Stimulated activated CD4-positive, alpha-beta T cell treated with anti-CD3 and anti-CD28 coated beads, Interleukin-4, amount 100 ng/mL, for 4 hours (primary cell): Measurements from ENCODE around the gene CDON.
"Not testable (repeated sequence)": the region's sequence is repeated elsewhere in the genome, so short reads cannot be mapped to it uniquely, and the experiment has no call there.

ENCODE experiments used
- DNase-seq, 2 experiments: peaks; one replicate each; pipeline ENCODE4 v3.0.0-alpha.2; 2020

The CDON gene

DNA sequence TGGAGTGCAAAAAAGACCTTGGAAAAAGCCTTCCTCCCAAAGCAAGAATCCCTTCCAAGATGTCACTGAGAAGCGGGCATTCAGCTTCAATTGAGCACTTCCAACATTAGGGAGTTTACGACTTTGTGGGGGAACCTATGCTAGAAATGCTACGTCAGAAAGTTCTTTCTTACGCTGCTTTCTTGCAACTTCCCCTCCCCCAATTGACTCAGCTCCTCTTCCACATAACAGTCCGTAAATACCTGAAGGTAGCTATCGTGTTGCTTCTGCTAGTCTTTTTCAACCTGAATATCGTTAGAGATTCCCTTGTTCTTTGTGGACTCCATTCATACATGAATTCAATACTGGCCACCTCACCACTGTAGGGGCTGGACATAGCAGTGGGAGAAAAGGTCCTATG, 69.8 kb downstream of the CDON start:
- DNase-seq, result no peak

DNA sequence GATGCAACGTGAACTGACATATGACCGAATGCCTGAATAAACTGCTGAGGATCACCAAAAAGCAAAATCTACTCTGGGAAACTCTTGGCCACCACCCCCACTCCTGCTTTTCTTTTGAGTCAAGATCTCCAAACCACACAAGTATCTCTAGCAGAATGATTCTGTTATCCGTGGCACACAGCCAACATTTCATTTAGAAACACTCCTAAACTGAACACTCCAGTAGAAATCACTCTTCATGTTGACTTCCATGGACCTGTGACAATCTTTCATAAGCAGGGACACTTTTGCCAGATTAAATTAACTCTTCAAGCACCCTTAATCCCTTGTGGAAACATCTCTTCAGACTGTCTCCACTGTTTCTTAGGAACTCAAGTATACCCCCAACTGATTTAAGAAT, 72.4 kb downstream of the CDON start:
- DNase-seq, result no peak

DNA sequence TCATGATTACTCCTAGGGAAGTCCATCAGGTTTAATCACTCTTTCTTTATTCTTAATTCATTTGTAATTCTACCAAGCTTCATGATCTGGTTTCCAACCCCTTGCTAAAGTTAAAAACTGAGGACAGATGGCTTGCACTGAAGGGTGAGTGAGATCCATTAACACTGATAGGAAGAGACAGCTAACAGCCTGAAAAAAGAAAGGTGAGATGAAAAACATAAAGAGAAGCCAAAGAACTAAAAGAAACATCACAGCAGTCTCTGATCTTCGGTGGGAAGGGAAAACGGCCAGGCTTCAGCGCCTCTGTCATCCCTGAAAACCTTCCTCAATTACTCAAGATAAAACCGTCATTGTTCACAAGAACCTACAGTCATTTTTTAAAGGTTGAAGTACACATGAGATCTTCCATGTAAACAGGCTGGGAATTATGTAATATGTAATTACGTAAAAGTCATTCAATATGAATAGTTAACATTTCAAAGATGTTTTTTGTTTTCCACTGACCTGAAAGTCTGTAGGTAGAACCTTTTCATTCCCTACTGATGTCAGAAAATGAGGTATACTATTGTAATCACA, 75.5 kb downstream of the CDON start:
- no peak for DNase-seq

DNA sequence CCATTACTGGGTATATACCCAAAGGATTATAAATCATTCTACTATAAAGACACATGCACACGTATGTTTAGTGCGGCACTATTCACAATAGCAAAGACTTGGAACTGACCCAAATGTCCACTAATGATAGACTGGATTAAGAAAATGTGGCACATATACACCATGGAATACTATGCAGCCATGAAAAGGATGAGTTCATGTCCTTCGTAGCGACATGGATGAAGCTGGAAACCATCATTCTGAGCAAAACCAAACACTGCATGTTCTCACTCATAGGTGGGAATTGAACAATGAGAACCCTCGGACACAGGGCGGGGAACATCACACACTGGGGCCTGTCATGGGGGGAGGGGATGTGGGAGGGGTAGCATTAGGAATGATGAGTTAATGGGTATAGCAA, 76.7 kb downstream of the CDON start:
- not testable (repeated sequence) for DNase-seq

DNA sequence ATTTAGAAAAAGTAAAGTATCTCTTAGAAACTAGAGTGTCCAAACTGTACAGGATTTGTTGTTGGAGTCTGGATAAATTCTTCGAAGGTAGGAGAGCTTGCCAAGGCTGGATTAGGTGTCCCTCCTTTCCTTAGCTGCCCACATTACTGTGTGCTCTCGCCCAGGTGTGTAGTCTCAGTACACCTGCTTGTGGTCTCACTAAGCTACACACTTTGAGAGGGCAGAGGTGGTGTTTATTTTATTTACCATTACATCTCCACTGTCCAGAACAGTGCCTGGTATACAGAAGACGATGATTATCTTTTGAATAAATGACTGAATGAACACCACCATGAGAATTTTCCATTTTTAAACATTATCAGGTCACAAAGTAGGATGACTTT, 80.3 kb downstream of the CDON start:
- DNase-seq, result no peak

DNA sequence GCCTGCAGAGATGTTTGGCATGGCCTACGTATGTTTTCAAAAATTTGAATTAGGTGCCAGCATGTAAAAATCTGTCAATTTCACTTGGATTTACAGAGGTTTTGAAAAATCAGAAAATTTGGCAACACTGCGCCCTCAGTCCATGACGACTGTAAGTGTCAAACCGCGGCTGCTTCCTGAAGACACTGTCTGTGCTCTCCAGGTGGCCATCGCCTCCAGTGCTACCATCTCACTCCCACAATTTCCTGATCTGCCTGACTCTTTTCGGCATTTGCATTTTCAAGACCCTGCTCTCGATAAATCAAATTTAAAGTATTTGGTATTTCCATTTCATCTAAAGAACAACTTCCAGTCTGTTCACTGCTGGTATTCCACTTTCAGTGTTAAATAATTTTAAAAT, 82.2 kb downstream of the CDON start:
- DNase-seq, result no peak

DNA sequence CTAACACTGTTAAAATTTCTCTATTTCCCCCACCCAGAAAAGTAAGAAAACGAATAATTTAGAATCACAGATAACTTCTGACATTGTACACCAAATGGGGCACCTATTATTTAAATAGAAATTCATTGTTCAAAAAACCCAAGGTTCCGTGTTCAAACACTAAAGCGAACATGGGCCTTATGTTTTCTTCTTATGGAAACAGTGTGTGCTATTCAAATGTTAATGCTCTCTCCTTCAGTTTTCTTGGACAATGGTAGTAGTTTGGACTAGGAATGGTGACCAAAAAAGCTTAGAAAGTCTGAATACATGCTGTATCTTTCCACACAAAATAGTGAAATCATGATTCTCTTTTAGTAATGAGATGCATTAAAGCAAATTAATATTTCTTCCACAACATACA, 83.2 kb downstream of the CDON start:
- no peak for DNase-seq

DNA sequence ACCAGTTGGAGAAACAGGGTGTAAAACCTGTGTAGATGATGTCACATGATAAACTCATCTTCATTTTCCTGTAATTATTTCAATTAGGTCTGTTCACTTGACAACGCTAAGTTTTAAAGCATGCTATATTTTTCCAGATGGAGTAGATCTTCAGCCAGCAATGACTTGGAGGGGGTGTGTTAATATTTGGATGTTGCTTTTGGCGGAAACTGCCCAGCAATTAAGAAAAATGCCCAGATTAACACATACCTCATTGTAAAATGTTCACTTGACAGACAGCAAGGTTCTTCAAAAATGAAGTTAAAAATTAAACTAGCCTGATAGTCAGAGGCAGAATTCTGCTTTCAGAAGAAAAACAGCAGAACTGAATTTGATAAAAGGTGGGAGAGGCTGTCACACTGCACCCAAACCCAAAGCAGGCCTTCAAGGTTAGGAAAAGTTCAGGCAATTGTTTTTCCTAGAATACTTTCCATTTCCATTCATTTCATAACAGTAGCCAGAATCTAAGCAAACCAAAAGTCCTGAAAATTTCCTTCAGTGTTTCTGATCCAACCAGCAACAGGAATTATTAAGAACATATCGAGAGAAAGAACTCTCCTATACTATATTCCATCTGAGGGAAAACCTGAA, 83.8 kb downstream of the CDON start:
- no peak for DNase-seq

DNA sequence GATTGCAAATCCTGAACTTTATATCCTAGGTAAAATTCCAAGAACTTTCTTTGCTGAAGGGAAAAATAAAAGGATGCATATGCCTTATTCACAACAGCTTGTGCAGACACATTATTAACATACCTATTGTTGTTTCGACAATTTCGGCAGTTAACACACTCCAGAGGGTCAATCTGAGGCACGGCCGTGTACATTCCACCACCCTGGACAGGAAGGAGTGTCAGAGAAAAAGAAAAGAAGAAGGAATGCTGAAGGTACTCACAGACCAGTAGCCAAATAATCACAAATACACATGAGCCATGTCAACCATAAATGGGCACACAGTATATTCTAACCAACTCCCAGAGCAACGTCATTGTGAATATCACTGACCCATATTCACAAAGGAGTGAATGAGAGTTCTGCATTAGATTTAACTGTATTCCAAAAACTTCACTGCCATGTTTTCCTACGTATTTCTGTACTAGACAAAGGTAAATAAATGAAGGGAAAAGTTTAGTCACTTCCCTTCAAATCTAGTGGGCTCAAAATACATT, 84.4 kb downstream of the CDON start:
- DNase-seq, result no peak

DNA sequence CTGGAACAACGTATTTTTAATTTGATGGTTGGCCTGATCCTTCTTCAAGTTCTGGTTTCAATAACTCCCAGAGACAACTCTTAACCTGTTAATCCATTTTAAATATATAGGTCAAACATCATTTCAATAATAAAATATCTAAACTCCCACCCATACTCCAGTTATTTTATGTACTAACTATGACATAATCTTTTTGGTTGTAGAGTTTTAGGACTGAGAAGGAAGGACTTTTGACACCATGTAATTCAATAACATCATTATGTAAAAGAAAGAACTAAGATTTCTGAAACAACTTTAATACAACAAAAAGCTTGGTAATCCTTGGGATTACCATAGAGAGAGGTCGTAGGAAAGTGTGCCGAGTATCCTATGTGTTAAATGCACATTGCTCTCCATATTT, 85.3 kb downstream of the CDON start:
- DNase-seq, result no peak

DNA sequence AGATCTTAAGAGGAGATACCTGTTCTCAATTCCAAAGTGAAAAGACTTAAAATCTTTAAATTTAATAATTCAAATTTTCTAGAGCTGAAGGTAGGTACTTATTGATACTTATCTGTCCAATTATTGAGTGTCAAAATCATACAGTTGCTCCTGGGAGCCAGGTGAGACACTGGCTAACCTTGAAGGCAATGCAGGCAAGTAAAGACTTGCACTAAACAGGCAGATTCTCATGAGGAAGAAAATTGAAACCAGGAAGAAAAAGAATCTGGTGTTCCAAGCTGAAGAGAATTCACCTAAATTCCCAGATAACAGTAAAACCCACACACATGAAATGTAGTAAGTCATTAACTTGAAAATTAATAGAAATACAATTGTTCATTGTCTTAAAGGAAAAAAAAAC, 86.5 kb downstream of the CDON start:
- no peak for DNase-seq

DNA sequence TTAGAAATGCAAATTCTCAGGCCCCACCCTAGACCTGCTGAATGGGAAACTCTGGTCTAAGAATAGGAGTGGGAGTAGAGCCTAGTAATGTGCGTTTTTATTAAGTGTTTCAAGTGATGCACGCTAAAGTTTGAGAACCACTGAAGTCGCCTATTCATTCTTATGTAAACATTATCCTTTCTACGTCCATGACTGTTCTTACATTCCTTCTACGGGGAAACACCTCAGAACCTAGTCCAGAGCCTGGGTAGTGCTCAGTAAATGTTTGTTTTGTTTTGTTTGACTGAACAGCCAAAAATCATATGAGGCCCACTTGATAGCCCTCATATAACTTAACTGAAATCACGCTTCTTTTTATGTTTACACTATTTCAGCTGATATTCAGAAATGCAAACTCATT, 87.0 kb downstream of the CDON start:
- DNase-seq, result no peak

DNA sequence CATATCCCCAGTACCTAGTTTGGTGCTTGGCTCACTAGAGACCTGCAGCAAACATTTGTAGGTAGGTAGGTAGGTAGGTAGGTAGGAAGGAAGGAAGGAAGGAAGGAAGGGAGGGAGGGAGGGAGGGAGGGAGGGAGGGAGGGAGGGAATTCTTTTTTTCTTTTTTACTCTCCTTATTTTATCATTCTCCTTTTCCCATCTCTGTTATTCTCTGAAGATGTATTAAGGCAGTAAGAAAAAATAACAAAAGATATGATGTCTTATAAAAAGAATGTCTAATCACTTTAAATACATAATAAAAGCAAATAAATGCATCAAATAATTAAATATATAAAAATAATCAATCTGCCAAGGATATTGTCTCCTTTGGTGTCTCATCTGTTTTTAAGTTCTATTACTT, 88.4 kb downstream of the CDON start:
- no peak for DNase-seq

DNA sequence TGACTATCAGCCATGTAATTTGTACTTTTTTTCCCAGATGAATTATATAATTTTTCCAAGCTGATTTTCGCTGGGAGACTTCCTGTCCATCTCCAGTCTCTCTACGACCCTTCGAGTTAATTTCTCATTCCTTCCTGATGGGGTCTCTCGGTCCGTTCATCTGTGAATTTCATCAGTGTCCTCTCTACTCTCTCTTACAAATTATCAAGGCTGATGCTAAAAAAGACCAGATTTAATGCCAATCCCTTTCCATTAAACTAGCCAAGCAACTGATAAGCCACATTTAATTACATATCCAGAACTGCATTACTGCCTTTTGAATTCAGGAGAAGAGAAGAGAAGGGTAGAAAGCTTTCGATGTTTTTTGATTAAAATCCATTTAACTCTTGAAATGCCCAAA, 91.0 kb downstream of the CDON start:
- DNase-seq, result no peak

DNA sequence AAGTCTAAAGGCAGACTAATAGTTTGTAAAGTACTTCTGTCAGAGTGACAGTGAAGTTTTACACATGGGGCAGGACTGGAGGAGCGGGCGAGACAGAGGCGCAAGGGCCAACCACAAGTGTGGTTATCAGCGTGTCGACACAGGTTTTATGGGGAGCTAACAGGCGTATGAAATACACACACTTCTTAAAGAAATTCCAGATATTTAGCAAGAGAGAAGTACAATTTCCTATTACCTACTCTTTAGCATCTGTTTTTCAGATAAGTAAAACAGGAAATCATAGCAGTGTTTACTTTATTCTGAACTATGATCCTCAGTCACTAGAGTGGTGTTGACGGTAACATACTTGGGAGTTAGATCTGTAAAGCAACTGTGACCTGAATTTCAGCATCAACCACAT, 94.3 kb downstream of the CDON start:
- no peak for DNase-seq

DNA sequence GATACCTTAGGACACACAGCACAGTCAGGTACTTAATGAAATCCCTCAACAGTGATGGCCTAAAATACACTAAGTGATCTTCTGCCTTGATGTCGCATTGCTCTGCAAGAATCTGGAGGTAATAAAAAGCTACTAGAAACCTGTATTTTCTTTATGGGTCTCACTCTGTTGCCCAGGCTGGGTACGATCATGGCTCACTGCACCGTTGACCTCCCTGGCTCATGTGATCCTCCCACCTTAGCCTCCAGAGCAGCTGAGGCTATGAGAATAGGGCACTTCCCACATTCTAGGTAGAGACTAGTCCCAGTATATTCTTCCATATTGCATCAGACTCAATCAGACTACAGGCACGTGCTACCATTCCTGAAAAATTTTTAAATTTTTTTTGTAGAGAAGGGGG, 95.2 kb downstream of the CDON start:
- no peak for DNase-seq

DNA sequence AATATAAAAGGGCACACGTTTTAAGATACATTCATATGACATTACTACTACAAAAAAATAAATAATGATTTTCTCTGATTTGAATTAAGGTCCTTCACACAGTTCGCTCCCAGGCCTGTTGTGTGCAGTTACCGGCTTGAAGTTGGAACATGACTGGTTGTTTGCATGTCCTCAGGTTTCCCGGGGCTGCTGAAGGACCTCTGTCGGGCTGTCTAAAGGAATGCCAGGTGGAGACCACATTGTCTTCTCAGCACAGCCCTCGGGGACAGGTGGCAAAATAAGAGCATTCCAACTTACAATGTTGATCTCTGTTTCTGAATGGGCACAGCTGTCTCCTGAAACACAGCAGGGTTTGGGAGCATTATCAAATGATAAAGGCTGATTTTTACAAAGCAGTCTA, 101.9 kb downstream of the CDON start:
- DNase-seq, result no peak

DNA sequence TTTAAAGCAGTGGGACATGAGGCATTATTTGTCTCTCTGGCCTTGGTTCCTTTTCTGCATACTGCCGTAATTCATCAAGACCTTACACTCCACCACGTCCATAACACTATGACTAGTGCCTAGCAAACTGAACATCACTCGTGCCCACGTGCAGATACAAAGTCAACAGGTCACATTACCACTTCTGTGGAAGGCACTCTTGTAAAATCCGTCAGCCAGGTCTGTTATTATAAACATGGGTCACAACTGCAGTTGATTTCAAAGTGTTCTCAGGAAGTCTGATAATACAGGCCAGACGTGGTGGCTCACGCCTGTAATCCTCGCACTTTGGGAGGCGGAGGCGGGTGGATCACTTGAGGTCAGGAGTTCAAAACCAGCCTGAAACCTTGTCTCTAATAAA, 102.7 kb downstream of the CDON start:
- no peak for DNase-seq

DNA sequence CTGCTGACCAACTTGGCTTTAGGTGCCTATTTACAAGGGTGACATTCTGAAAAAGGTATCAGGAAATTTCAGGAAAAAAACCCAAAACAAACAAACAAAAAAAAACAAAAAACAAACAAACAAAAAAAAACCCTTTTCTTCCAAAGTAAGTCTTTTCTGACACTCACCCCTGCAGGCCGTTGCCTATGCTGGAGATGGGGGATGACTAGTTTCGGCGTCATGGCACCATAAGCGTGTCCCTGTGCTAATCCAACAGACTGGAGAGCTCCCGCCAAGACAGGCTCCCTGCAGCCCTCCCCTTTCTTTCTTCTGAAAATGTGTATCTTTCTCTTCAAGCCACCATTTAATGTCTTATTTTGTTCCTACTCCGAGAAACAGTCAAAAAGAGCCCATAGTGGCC, 103.2 kb downstream of the CDON start:
- no peak for DNase-seq

DNA sequence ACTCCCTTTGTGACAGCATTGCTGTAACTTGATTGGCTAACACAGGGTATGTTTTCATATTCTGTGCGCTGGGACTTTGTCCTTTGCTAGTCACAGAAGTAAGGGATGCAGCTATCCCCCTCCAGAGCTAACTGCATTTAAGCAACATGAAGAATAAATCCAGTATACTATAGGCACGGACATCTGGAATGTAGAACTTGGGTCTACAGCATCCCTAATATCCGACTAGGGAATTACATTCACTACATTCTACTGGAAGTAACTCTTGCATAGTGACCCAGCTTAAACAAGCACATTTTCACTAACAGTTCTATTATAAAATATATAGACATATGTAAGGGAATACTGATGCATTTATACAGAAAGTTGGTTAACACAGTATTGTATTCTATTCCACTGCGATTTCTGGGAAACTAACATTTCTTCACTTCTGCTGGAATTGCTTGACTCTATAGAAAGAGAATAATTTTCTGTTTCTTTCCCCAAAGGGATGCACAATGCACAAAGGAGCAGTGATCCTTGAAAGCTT, 103.7 kb downstream of the CDON start:
- DNase-seq, result no peak

DNA sequence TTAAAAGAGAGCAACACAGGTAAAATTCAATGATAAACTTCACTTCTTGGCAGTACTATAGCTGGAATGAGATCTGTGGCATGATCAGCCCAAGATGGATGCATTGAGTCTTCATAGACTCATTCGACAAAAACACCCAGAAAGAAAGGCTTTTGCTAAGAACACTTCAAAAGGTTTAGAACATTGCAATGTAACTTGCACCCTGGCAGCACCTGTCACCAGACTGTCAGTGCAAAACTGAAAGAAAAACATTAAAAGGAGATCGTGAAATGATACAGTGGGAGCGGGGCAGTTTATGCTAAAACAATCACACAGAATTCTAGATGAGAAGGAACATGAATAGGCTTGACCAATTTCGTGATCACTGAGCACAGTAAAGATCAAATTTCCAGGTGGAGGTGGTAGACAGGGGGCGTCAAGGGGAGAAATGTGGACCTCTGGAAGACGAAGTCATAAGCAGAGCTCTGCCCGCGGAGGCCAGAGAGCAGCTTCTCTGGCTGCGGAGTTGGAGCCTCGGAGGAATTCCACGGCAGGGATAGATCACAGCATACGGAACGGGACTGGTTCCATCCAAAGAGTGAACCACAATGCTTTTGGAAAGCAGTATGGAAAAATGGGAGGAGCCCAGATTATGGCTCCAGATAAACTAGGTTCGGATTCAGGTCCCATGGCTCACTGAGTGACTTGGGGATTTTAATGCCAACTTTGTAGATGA, 104.9 kb downstream of the CDON start:
- DNase-seq, result no peak

DNA sequence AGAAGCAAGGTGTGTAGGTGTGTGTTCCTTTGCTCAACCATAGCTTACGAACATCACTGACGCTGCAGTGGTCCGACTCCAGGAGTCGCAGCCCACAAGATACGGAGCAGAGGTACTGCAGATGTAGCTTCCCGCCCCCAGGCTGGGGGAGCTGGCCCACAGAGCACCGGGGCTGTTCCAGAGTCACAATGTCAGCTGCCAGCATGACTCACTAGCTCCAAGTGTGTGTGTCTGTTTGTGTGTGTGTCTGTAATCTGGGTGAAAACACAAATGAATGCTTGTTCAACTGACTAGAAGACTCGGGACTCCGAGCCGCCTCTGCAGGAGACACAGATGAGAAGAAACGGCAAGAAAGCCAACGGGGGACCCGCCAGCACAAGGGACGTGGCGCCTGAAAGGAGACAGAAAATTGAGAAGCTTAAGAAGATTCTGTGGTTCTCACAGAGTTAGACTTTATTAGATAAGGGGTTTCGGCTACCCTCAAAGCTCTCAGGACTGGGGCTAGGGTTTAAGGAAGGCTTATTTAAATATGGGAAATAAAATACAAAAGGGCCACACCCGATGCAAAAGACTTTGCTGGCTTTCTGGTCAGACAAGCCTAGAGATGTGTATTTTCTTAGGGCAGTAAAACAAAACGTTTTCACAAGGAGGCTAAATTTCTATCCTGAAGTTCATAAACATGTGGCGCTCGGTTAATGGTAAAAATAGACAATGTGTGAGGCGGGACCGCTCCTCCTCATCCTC, 106.1 kb downstream of the CDON start:
- no peak for DNase-seq

DNA sequence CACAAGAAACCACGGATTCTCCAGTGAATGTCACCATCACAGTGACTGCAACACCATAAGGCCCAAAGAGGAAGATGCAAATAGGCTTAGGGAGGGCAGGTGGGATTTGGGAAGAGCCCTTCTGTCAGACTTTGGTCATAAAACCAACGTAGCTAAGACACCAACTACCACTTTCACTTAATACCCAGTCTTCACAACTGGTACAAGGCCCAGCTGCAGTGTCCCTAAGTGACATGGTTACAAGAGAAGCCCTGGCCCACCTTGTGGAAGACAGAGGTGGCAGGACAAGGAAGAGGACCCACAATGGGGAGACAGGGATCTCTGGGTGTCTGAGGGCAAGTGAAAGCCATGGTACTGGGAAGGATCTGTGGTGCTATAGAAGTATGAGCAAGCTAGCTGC, 106.8 kb downstream of the CDON start:
- no peak for DNase-seq
